ENCODE data around the gene TATDN2.
"Not testable (repeated sequence)": the region's sequence is repeated elsewhere in the genome, so short reads cannot be mapped to it uniquely, and the experiment has no call there.

The TATDN2 gene

DNA sequence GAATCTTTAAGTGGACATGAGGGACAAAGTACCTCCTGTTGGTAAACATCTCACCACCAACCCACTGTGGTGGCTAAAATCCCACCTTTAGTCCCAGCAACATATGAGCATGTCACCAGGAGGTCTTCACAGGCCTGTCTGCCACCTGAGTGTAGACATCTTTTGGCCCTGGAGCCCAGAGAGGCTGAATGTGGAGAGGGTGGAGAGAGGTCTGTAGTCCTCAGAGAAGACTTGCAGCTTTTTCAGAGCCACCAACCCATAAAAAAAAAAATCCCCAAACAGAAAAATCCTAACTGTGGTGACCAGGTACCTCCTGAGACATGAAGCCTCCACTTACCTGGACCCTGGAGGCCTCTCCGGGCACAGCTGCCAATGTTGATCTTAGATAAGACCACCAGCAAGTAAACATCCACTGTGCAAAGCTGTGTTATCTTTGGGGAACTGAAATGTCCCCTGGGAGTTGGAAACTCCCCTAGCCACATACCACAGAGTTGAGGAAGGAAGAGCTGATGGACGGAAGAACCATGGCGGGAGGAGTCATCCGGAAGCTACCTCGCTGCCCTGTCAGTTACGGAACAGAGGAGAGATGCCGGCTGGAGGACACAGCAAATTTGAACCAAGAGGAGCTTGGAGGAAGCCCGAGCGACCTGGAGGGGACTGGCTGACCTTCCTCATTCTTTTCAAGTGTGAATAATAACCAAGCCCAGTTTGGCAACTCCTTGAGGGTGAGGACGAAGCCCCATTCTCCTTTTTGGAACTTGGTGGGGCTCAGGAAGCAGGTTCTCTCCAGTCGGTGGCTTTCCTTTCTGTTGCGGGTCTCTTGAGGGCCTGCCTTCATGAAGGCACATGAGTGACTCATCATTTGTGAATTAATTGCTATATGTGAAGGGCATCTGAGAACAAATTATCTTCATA, 44.5 kb downstream of the TATDN2 start, which contains the start of gene GHRL:
GHRL (minus strand) TSS at position 443 of the 915 bp plus-strand sequence. CDS start 2,767 bp downstream, outside the sequence.
- DNase-seq, result no peak

DNA sequence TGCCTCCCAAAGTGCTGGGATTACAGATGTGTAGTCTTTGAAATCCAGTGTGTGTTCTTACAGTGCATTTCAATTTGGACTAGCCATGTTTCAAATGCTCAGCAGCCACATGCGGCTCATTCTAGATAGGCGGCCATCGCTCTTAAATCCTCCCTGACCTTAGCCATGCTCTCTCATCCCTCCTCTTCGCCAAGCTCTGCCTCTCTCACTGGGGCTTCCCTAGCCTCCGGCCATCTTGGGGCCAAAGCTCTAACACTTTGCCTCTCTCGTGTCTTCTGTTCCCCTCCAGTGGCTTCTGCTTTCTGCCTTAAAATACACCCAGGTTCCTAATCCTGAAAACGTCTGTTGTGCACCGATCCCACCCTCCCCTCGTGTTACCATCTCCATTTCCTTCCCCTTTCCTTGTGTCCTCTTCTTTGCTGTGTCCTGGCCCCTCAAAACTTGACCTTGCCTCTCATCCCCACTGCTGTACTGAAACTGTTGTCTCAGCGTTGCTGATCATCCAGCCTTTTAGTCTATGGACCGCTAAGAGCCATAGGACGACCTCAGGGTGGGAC, 45.8 kb downstream of the TATDN2 start:
- DNase-seq, result no peak

DNA sequence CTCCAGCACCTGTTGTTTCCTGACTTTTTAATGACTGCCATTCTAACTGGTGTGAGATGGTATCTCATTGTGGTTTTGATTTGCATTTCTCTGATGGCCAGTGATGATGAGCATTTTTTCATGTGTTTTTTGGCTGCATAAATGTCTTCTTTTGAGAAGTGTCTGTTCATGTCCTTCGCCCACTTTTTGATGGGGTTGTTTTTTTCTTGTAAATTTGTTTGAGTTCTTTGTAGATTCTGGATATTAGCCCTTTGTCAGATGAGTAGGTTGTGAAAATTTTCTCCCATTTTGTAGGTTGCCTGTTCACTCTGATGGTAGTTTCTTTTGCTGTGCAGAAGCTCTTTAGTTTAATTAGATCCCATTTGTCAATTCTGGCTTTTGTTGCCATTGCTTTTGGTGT, 49.8 kb downstream of the TATDN2 start:
- not testable (repeated sequence) for DNase-seq

DNA sequence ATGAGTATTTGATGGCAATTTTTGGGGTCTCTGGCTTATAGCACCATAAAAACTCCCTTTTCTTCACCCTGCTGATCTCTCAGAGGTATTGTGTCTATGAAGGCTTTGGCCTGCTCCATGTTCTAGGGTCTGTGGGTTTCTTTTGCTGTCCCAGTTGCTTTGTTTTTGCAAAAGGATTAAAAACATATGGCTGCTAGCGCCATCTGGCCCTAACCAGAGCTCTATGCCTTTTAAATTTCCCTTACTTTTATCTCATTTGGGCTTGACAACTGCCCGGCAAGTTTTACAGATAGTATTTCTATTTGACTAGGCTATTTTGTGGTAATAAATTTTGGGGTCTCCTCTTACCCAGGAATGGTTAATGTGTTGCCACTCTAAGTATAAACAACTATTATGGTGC, 50.9 kb downstream of the TATDN2 start:
- DNase-seq, result no peak

- DNase-seq, result no peak
Measured at GRCh38 chr3:10299679-10300078, 51.4 kb downstream of the TATDN2 start.

DNA sequence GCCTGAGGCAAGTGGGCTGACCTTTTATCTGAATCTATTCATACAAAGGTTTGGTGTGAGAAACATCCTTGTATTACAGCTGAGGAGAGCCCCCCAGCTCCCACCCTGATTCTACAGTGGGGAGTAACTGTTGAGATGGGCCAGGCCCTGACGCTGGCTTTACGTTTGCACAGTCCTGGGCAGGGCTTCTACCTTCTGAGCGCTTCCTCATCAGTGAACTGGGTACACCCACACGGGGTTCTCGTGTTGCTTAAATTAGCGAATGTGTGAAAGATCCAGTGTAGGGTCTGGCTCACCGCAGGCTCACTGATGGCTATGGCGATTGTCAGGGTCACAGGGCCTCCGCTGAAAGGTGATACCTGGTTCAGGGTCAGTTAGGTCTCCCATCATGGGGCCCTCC, 51.8 kb downstream of the TATDN2 start:
- no peak for DNase-seq

- no peak for DNase-seq
Measured at GRCh38 chr3:10303105-10303504, 54.8 kb downstream of the TATDN2 start.

DNA sequence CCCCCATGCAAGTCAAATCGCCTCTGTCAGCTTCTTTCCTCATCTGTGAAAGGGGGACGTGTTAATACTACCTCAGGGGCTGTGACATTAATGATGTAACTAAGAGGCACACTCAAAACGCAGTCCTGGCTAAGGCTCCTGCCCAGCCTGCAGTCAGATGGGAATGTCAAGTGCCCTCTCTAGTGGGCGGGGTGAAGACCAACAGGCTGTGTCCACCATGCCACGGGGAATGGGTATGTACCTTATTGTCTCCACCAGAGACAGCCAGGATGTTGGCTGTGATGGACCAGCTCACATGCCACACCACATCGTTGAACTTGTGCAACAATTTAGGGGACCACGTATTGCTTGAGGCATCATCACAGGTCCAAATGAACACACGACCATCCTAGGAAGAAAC, 55.5 kb downstream of the TATDN2 start:
- no peak for DNase-seq

DNA sequence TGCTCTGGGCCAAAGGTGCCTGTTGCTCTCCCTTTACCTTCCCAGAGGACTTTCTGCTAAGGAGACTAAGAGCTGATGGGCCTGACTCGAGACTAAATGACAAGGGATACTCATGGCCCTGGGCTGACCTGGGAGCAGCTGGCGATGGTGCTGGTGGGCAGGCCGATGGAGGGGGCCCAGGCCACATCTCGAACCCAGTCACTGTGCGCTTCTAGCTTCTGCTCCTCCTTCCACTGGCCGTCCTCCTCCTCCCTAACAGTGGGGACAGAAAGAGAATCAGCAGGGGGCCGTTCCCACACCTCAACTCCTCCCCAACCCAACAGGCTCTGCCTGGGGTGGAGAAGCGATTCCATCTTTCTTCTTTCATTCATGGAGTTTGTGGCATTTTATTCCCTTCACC, 56.6 kb downstream of the TATDN2 start:
- no peak for DNase-seq

- no peak for DNase-seq
Measured at GRCh38 chr3:10305331-10305902, 57.2 kb downstream of the TATDN2 start.

DNA sequence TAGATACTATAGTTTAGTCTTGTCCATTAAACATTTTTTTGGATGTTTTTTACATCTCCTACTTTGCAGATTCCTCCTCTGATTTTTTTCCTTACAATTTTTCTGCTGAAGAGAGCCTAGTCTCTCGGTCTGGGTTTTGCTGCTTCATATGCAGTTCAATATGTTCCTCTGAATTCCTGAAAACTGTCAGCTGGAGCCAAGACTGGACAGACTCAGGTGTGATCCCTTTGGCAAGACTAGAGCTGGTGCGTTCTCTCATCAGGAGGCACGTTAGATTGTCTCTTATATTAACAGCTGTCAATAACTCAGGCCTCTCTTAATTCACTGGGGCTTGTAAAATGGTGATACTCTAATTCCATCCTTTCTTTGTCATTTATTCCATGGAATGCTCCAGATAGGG, 57.9 kb downstream of the TATDN2 start:
- DNase-seq, result no peak

- no peak for DNase-seq
Measured at GRCh38 chr3:10308678-10309077, 60.4 kb downstream of the TATDN2 start.

DNA sequence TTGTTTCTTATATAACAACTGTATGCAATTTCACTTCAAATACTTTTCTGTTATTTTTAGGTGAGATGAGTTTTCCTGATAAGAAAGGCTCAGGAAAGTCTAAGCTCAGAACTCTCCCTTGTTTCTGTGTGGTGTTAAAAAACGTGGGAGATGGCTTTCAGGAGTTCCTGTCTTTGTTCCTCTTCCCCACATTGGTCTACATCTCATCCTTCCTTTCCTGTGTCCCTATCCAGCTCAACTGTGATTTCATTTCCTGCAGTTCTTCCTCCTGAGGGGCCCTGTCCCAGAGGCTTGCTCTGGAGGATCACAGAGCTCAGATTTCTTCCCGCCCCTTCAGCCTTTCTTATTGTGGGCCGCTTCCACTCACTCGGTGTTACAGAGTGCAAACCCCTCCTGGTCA, 61.5 kb downstream of the TATDN2 start:
- DNase-seq, result no peak

DNA sequence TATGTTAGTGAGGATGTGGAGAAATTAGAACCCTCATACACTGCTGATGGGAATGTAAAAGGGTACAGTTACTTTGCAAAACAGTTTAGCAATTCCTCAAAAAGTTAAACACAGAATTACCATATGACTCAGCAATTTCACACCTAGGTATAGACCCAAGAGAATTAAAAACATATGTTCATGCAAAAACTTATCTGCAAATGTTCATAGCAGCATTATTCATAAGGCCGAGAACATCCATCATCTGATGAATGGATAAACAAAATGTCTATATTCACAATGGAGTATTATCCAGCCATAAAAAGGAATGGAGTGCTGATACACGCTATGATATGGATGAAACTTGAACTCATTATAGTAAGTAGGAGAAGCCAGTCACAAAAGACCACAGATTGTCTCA, 62.3 kb downstream of the TATDN2 start:
- no peak for DNase-seq

- no peak for DNase-seq
Measured at GRCh38 chr3:10311710-10312109, 63.5 kb downstream of the TATDN2 start.

- DNase-seq, result no peak
Measured at GRCh38 chr3:10312391-10312790, 64.1 kb downstream of the TATDN2 start.

DNA sequence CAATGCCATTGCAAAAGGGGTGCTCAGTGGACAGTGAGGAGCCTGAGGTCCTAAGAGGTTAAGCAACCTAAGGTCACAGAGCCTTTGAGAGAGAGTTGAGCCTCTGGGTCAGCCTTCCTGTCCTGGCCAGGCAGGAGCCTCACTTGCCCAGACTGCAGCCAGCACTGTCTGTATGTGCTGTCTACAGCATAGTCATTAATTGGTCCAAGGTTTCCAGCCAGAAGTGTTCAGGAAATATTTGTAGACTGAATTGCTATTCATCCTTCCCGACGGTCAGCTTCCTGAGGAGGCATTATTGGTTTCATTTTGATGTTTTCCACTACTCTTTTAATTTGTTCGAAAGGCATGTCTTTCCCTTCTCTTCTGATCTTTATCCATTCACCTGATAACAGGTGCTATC, 64.6 kb downstream of the TATDN2 start:
- DNase-seq, result no peak

DNA sequence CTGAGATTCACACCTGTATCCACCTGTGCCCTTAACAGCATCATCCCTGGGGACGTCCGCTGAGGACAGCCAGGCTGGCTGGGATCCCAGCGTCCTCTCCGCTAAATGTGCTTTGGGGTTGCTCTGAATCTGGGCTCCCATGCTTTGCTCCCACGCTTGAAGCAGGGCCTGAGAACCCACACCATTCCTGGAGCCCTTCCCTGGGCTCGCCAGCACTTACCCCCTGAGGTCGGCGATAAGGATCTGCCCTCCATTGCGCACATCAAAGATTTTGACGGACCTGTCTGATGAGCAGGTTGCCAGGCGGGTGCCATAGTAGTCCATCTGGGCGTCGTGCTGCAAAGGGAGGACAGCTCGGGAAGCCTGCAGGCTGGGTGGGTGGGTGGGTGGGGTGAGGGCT, 66.8 kb downstream of the TATDN2 start:
- no peak for DNase-seq

DNA sequence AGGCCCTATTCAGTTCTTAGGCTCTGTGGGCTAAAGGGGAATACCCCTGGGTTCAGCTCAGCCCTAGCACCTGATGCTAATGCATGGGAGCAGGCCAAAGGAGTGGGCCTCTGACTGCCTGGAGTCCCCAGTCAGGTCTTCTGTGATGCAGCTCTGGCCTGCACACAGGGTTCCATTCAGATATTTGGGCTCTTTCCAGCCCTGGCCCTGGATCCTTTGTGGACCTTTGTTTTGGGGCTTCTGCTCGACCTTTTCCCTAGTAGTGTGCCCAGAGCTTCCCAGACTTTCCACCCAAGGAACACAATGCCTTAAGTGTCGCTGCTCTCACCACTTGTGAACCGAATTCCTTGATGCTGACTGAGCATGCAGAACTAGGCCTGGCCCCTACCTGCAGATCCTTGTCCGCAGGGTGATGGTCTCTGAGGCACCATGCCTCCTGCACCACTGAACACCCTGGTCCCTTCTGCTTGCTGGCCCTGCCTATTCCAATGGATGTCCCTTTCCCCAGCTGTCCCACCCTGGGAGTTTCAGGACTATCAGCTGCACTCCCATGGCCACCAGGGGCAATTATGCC, 67.6 kb downstream of the TATDN2 start:
- no peak for DNase-seq

GRCh38 chr3:10317311-10317960, 69.2 kb downstream of the TATDN2 start:
- no peak for DNase-seq

DNA sequence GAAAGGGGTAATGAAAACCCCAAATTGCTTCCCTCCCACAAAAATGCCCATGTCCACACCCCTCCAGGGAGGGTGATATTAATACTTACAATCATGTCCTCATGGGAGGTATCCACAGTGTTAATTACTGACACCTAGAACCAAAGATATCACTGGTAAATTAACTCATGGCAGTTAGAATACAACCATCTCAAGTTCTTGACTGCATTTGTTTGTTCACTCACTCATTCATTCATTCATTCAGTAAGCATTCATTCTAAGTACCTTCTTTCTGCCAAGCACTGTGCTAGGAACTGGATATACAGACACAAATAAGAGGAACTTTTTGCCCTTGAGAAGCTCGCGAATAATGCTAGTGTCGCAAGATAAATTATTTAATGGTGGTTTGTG, 69.7 kb downstream of the TATDN2 start:
- no peak for DNase-seq

- DNase-seq, result no peak
Measured at GRCh38 chr3:10319251-10319650, 71.0 kb downstream of the TATDN2 start.

- no peak for DNase-seq
Measured at GRCh38 chr3:10319804-10320203, 71.5 kb downstream of the TATDN2 start.

Measured in NCI-H1694 treated with DMSO at 0.1 percent for 48 hours (cell line).